Stimulated activated CD4-positive, alpha-beta T cell treated with anti-CD3 and anti-CD28 coated beads, Interleukin-2, amount 100 ng/mL, for 4 hours (primary cell): Measurements from ENCODE around the gene ZCCHC7.
"Not testable (repeated sequence)": the region's sequence is repeated elsewhere in the genome, so short reads cannot be mapped to it uniquely, and the experiment has no call there.

Source experiments
- DNase-seq: peaks from one replicate; pipeline ENCODE4 v3.0.0-alpha.2; 2020; ENCODE audit warnings: low read depth

Gene ZCCHC7

GRCh38 chr9:37251452-37251851, 131.1 kb downstream of the ZCCHC7 start:
- DNase-seq: no peak

DNA sequence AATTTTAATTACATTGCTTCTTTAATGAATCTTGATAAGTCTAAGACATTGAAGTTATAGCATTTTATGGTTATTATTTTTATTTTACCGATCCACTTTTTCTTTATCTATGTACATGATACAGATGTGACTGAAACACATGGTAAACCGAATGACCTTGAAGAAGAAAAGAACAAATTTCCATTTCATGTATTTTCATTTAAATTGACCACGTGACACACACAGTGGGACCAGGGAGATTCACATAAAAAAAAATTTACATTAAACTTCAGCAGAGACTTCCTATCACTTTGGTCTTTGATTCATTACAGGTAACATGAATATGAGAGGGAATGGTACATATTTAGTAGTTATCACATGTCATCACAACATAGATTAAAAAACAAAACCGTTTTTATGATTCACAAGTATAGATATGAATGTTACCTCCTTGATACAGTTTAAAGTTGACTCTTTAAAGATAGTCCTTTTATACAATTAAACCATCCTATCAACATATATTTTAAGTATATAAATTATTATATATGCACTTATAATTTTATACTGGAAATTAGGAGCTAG, 133.1 kb downstream of the ZCCHC7 start:
- DNase-seq: no peak

- no peak for DNase-seq
Observed at GRCh38 chr9:37255187-37255586, 134.8 kb downstream of the ZCCHC7 start.

- no peak for DNase-seq
Observed at GRCh38 chr9:37255944-37256862, 135.8 kb downstream of the ZCCHC7 start.

DNA sequence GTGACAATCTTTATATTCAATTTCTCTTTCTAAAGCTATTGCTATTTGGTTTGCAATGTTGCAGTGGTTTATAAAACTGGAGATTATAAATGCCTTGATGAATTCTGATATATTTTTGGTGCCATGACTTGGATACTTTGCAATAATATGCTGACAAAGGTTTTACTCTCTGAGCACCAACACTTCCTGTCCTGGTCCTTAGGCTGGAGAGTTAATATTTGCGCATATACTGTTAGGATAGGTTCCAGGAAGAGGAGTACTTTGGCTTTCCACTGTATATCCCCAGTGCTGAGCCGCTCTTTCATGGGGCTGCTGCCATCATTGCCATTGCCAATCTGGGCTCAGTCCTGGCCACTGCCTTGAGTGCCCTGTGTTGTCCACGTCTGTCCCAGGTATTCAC, 139.6 kb downstream of the ZCCHC7 start:
- DNase-seq: no peak

GRCh38 chr9:37262410-37262809, 142.0 kb downstream of the ZCCHC7 start:
- no peak for DNase-seq

DNA sequence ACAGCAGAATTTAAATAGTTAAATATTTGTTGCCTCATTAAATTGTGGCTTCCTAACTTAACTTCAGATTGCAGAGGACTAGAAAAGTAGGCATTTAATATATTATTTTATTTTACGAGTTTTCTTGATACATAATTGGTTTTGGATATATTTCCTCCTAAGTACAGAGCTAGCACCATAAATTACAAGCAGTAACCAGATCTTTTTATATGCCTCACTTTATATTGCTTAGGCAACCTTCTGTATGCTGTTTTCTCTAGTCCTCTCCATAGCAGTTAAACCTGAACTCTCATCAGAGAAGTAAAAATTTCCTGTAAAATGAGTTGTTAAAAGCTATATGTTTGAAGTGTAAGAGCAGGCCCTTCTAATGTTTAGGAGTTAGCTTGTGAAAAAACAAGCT, 144.2 kb downstream of the ZCCHC7 start:
- DNase-seq: no peak

GRCh38 chr9:37266630-37267029, 146.3 kb downstream of the ZCCHC7 start:
- DNase-seq: no peak

DNA sequence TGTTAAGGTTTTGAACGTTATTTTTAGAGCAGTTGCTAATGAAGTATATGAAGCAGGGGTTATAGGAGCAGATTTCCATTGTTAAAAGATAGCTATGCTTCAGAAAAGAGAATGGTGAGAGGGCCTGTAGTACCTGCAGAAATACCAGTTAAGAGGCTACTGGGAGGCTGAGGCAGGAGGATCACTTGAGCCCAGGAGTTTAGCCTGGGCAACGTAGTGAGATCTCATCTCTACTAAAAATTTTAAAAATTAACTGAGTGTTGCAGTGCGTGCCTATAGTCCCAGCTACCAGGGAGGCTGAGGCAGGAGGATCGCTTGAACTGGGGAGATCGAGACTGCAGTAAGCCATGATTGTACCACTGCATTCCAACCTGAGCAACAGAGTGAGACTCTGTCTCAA, 148.8 kb downstream of the ZCCHC7 start:
- no peak for DNase-seq

DNA sequence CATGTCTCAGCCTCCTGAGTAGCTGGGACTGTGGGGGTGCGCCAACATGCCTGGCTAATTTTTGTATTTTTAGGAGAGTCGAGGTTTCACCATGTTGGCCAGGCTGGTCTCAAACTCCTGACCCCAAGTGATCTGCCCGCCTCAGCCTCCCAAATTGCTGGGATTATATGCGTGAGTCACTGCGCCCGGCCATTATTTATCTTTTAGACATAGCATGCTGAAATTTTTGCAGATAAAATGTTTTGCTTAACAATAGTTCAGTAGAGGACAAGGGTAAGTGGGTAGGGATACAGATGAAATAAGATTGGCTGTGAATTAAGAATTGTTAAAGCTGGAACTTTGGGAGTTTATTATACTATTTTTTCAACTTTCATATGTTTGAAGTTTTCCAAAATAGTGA, 151.3 kb downstream of the ZCCHC7 start:
- no peak for DNase-seq

DNA sequence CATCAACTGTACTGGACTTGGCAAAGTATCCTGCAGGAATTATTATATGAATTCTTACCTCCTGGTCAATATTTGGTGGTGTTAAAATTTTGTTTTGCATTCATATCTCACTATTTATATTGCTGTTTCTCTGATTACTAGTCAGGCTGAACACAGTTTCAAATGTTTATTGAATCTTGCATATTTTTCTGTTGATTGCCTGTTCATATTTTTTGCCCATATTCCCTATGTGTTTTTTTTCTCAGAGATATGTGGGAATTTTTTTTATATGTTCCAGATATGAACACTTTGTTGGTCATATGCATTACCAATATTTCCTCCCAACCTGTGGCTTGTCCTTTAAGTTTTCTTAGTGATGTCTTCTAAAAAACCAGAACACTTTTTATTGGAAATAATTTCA, 153.2 kb downstream of the ZCCHC7 start:
- no peak for DNase-seq

DNA sequence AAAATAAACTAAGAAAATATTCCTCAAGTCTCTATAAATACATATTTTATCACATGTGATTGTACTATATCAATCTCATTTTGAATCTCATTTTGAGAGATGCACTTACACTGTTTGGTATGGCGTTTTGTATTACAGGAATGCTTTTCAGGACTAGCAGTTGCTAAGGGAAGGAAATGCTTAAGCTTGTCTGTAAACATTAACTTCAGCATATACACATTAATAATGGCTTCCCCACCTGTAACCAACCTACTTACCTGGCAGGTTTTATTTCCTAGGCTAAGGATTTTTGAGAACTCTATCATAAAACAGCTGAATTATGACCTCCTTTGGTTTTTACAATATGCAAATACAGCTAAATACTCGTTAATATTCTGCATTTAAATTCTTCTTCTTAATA, 161.2 kb downstream of the ZCCHC7 start:
- no peak for DNase-seq

DNA sequence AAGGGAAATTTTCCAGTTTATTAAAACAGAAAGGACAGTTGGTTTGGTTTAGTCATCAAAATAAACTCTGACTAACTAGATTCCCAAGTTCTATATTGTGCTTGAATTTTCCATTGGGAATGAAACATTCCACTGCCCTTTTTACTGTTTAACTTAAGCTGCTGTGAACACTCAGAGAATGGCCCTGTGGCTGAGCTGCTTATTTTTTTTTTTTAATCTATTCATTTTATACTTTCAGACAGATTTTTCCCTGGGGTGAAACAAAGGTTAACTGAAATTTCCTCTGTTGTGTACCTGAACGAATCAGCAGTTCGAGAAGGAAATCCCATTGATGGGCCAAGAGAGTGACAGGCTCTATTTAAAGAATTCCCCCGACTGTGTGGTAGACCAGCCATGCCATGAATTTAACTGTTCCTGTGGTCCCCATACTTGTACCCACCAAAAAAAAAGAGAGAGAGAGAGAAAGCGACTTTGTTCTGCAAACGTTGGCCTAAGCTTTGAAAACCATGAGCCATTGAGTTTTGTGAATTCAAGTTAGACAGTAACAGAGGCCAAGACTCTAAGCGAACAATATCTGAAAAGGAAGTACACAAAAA, 163.5 kb downstream of the ZCCHC7 start:
- no peak for DNase-seq

GRCh38 chr9:37284636-37285035, 164.3 kb downstream of the ZCCHC7 start:
- no peak for DNase-seq

DNA sequence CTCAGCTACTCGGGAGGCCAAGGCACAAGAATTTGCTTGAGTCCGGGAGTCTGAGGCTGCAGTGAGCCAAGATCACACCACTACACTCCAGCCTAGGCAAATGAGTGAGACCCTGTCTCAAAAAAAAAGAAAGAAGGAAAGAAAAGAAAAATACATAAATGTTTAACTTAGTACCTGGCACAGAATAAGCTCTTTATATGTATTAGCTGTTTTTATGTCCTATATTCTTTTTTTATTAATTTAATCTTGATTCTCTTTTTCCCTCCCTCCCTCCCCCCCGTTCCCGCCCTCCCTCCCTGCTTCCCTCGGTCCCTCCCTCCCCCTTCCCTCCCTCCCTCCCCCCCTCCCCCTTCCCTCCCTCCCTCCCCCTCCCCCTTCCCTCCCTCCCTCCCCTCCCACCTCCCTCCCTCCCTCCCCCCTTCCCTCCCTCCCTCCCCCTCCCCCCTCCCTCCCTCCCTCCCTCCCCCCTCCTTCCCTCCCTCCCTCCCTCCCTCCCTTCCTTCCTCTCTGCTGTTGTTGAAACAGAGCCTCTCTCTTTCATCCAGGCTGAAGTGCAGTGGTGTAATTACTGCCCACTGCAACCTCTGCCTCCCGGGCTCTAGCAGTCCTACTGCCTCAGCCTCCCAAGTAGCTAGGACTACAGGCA, 166.3 kb downstream of the ZCCHC7 start:
- no peak for DNase-seq

- no peak for DNase-seq
Observed at GRCh38 chr9:37287317-37287716, 166.9 kb downstream of the ZCCHC7 start.

GRCh38 chr9:37289631-37290030, 169.3 kb downstream of the ZCCHC7 start:
- no peak for DNase-seq

DNA sequence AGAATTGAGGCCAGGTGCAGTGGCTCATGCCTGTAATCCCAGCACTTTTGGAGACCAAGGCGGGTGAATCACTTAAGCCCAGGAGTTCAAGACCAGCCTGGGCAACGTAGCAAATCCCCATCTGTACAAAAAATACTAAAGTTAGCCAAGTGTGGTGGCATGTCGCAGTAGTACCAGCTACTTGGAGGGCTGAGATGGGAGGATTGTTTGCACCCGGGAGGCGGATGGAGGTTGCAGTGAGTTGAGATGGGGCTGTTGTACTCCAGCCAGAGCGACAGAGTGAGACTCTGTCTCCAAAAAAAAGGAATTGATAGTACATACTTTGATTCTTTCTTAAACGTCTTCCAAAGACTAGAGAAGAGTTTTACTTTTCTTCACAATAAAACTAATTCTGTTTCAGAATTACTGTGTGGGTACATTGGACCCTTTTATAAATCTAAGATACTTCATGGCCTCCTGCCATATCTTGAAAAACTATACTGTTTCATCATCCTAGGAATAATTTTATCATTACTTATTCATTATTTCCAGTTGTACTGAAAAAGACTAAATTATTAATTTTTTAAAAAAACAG, 170.1 kb downstream of the ZCCHC7 start:
- DNase-seq: no peak

- no peak for DNase-seq
Observed at GRCh38 chr9:37290940-37291485, 170.6 kb downstream of the ZCCHC7 start.

DNA sequence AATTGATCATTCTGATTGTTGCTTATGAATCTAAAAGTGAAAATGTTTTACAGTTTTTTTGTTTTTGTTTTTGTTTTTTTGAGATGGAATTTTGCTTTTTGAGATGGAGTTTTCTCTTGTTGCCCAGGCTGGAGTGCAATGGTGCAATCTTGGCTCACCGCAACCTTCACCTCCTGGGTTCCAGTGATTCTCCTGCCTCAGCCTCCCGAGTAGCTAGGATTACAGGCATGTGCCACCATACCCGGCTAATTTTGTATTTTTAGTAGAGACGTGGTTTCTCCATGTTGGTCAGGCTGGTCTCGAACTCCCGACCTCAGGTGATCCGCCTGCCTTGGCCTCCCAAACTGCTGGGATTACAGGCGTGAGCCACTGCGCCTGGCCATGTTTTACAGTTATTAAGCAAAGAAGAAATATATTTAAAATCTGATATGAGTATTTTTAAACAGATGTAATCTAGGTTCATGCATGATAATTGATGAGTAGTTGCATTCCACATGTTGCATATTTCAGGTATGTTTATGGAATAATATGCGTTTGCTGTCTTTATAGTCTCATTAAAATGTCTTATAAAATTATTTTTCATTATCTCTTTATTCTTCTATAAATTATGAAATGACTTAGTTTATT, 171.4 kb downstream of the ZCCHC7 start:
- not testable (repeated sequence) for DNase-seq

- no peak for DNase-seq
Observed at GRCh38 chr9:37292896-37293295, 172.5 kb downstream of the ZCCHC7 start.
